Measurements from ENCODE around the gene RNASET2.
"Not testable (repeated sequence)": the region's sequence is repeated elsewhere in the genome, so short reads cannot be mapped to it uniquely, and the experiment has no call there.

Gene RNASET2

DNA sequence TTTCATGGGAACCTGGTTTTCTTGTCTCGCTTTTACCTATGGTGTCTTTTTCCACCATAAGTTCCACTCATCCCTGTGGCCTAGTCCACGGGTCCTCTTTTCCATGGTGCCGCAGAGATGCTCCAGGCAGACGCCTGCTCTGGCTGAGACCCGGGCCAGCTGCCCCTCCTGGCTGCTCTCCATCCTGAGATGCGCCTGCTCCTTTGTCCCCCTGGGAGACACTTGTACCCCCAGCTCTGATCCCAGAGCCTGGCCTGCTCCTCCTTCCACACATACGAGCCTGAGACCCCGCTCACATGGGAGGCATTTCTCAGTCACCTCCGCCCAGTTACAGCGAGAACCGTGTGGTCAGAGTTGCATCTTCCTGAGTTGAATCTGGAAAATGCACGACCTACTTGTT, 29.6 kb downstream of the RNASET2 start:
- no peak for DNase-seq

DNA sequence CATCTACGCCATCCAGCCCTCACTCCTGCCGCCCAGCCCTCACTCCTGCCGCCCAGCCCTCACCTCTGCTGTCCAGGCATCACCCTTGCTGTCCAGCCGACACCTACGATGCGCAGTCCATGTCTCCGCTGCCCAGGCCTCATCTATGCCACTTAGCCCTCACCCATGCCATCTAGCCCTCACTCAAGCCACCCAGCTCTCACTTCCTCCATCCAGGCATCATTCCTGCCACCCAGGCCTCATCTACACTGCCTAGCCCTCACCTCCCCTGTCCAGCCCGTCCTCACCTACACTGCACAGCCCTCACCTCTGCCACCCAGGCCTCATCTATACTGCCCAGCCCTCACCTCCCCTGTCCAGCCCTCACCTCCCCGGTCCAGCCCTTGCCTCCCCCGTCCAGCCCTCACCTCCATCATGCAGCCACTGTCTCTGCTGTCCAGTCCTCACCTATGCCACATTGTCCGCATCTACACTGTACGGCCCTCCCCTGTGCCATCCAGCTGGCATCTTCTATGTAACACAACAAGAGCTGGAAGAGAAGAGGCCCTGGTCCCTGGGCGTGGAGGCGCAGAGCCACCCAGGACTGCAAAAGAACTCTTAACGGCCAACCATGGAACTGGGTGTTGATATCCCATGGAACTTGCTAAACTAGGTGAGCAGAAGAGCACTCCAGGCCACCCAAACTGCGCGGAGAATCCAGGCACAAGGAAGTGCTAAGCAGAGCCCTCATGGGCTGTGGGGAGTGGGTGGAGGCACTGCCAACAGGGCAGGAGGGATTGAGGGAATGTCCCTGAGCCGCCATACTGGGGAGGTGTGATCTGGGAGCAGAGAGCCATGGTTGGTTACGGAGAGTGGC, 31.0 kb downstream of the RNASET2 start:
- DNase-seq, result no peak

DNA sequence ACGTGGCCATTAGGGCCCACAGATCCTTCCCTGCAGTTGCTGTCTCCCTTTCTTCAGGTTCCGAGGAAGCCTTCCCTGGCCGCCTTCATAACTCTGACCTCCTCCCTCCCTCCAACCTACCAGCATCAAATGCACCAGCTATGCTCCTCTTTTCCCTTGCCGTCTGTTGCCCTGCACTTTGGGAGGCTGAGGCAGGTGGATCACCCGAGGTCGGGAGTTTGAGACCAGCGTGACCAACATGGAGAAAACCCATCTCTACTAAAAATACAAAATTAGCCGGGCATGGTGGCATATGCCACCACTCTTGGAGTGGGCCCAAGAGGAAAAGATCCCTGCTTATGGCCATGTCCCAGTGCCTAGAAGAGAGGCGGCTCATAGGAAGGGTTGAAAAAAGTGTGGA, 31.8 kb downstream of the RNASET2 start:
- no peak for DNase-seq

DNA sequence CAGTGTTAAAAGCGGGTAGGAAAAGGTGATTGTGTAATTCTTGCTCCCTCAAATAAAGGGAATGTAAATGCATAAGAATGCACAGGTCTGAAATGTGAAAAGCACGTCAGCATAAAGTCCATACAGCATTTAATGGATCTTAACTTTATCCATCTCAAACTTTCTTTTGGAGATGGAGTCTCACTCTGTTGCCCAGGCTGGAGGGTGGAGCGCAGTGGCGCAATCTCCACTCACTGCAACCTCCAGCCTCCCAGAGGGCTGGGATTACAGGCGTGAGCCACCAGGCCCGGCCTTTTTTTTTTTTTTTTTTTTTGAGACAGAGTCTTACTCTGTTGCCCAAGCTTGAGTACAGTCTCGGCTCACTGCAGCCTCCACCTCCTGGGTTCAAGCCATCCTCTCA, 33.4 kb downstream of the RNASET2 start:
- no peak for DNase-seq

DNA sequence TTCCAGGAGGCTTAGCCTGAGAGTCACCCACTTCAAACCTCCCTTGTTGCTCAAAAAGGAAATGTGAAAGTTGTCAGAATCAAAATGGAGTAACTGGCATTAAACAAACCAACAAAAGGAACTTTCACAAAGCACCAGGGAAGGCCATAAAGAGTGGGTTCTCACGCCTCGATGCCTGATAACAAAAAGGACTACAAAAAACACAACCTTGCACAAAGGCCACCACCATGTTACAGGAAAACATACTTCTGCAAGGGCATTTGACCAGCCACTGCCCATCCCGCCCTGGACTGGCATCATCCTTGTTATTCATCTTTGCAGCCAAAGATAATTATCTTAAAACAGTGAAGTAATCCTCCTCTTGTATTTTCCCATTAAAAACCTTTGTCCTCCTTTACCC, 34.8 kb downstream of the RNASET2 start:
- no peak for DNase-seq

- DNase-seq, result no peak
Observed at GRCh38 chr6:166916824-166917223, 39.5 kb downstream of the RNASET2 start.

DNA sequence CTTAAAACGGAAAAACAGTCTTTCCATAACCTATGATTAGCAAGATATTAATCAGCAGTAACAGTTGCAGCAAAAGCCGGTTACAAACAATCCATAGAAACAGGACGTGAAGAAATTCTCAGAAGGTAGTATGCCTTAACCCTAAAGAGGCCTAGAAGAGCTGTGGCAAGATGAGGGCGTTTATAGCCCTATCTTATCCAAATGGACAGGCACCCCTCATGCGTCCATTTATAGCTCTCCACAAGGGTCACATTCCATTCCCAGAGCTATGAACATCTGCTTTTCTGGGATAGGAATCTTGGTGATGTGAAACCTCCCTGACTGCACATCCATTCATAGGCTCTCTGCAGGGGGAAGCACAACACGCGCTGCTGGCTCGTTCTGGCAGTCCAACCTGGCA, 40.9 kb downstream of the RNASET2 start:
- DNase-seq, result not testable (repeated sequence)

- DNase-seq, result not testable (repeated sequence)
Observed at GRCh38 chr6:166914952-166915351, 41.4 kb downstream of the RNASET2 start.

- no peak for DNase-seq
Observed at GRCh38 chr6:166911248-166911677, 45.1 kb downstream of the RNASET2 start.

GRCh38 chr6:166910601-166911000, 45.7 kb downstream of the RNASET2 start:
- DNase-seq, result no peak

- no peak for DNase-seq
Observed at GRCh38 chr6:166908811-166909210, 47.5 kb downstream of the RNASET2 start.

DNA sequence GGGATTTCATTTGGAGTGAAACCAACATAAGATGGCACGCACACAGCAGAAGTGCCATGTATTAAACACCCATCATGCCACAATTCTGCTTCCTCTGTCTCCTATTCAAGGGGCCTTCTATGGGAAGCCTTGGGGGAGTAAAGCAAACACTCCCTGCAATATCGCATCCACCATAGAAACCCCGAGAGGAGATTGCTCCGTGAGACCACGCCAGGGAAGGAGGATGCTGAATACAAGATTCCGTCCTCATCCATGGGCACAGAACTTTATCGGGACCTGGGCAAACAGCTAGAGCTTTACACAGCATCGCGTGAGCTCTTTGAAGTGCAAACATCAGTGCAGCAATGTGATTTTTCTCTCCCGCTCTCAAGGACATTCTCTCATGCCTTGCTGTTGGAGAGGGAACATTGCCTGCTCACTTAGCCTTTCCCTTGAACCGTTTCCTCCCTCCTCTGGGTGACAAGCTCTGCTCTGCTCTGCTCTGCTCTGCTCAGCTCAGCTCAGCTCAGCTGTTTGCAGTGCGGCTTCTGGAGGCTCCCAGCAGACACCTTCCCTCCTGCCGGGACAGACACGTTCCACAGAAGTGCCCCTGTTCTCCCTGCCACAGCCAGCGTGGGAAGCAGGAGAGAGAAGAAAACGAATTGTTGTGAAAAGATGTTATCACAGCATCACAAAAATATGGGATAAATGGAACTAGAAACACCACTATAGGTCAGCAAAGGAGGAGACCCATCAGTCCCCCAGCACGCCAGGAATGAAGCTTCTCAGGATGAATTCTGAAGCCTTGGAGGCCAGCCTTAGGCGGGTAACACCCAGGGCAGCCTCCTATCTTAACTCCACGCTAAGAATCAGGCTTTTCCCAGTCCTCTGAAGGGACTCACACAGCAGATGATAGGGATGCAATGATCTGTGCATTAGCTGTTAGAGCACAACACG, 48.2 kb downstream of the RNASET2 start:
- DNase-seq, result no peak

GRCh38 chr6:166907373-166907841, 48.9 kb downstream of the RNASET2 start:
- DNase-seq, result no peak

DNA sequence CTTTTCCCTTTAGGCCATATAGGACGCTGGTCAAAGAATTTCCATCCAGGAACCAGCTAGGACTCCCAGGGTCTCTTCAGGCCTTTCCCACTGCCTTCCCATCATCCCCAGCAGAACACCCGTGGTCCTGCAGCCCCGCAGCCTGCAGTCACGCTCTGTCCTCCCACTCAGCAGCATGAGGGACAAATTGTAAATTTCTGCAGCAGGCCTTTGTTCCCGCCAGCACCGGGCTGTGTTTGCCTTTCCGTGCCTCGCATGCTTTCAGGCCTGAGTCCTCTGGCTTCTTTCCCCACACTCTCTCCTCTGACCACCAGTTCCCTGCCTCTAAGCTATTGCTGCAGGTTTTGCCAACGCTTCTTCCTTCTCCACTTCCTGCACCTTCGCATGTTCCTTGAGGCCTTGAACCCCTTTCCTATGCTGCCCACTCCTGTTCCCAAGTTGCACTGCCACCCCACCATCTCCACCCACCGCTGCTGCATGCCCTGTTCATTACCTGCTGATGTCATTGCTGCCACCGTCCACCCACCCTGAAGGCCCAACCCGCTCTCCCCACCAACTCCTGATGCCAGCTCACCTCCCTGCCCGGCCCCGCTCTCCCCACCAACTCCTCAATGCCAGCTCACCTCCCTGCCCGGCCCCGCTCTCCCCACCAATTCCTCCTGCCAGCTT, 49.8 kb downstream of the RNASET2 start:
- DNase-seq, result no peak

GRCh38 chr6:166905505-166906134, 50.7 kb downstream of the RNASET2 start:
- no peak for DNase-seq

- no peak for DNase-seq
Observed at GRCh38 chr6:166905013-166905412, 51.3 kb downstream of the RNASET2 start.

DNA sequence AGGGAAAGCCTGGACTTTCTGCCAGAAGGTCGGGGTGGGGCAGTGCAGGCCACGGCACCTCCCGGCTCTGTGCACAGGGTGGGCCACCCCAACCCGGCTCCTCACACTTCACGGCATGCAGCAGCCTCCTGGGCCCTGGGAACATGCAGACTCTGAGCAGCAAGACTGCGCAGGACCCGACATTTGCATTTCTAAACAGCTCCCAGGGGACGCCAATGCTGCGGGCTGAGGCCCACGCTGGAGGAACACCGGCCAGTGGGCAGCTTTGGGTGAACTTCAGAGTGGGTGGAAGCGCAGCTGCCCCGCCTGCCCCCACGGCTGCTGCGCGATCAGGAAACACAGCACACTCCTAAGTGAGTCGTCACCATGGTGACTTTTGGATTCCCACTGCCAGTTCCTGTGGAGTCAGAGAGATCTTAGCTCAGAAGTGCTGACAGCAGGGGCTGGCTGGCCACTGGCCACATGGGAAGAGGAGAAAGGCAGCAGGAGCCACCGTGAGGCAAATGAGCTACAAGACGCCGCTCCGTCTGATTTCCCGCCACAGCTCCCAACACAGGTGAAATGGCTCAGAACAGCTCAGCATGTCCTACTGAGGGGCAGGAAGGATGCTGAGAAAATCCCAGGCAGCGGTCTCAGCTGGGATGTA, 52.1 kb downstream of the RNASET2 start:
- DNase-seq, result no peak

GRCh38 chr6:166903500-166903899, 52.9 kb downstream of the RNASET2 start:
- no peak for DNase-seq

DNA sequence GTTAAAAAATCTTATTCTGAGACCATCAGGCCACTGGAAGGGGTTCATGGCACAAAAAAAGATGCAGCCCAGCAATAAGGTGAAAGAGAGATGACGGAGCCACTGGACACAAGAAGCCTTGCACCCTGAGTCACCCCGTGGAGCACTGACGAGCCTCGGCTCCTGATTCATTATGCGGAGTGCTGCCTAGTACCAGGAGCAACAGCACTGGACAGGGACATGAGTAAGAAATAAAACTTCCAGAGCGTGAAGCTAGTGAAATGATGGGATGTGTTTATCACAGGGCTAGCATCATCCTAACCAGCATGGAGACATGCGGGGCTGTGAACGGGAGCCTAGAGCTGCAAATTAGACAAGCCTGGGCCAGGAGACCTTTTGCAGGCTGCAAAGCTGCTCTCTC, 53.3 kb downstream of the RNASET2 start:
- no peak for DNase-seq

DNA sequence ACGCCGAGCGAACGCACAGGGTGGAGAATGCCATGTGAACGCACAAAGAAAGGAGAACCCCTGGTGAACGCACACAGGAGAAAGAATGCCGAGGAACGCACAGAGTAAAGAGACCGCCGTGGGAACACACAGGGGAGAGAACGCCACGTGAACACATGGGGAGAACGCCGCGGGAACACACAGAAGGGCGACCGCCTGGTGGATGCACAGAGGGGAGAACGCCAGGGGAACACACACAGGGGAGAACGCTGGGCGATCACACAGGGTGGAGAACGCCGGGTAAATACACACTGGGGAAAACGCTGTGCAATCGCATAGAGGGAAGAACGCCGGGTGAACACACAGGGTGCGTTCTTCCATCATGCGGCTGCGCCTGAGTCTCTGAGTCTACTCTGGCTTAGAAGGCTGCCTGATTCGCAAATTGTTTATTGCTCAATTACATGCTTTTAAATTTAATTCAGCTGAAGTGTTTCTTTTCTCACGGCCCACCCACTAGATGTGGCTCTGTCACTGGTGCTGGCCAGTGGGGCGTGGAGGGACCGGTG, 54.1 kb downstream of the RNASET2 start:
- DNase-seq, result no peak

DNA sequence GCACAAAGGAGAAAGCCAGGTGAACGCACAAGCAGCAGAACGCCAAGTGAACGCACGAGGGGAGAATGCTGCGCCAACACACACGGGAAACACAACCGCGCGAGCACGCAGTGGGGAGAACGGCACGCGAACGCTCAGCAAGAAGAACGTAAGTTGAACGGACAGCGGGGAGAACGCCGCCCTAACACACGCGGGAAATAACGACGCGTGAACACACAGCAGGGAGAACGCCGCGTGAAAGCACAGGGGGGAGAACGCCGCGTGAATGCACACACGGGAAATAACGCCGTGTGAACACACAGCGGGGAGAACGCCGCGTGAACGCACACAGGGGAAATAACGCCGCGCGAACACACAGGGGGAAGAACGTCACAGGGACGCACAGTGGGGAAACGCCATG, 54.7 kb downstream of the RNASET2 start:
- no peak for DNase-seq
